Right cardiac atrium (tissue), 5 donors: ENCODE data around the gene HTR3A. TPM values are rescaled to one million over a fixed set of nuclear protein-coding genes. Genes with fewer than 3 reads are reported as not detected.

Experiments used
- ATAC-seq, 2 donors: fragments of 200-7000 bp; cut with Tn5 transposase; one replicate each; pipeline versions ENCODE4 v1.8.0 to v1.9.1; 2020; ENCODE audit warnings: moderate library complexity in 2 of 2, mild to moderate bottlenecking in 1 of 2
- DNase-seq, 3 donors: peaks; one replicate each; pipeline ENCODE4 v3.0.0-alpha.2; 2020
- H3K27ac ChIP-seq: one replicate; pipeline ENCODE4 v1.5.1; 2013; ENCODE audit warnings: mild to moderate bottlenecking, low read length, control low read depth, moderate library complexity
- H3K27me3 ChIP-seq: one replicate; pipeline ENCODE4 v1.6.1; 2013; ENCODE audit not compliant: control insufficient read depth, insufficient read depth
- H3K4me1 ChIP-seq: one replicate; pipeline ENCODE4 v1.6.1; 2013; ENCODE audit warnings: low read length; ENCODE audit not compliant: control insufficient read depth, insufficient read depth
- H3K4me3 ChIP-seq: one replicate; pipeline ENCODE4 v1.5.1; 2013; ENCODE audit warnings: low read length, control low read depth
- H3K9me3 ChIP-seq: one replicate; pipeline ENCODE4 v1.6.1; 2013; ENCODE audit warnings: low read length; ENCODE audit not compliant: control insufficient read depth
- WGBS: extraction: QIAGEN DNeasy Blood & Tissue Kit; methylation state at CpG from one replicate; pipeline ENCODE4 v1.1.7; 2013; 5-methylcytosine and 5-hydroxymethylcytosine counted together
- intact Hi-C, 4 donors: fragments of 100-400 bp; cut with DNase I; formaldehyde crosslinking; loops; one replicate each; pipeline versions ENCODE4 v1.11.0 to v1.14.0; 2022 to 2023
- polyA plus RNA-seq: library from polyadenylated mRNA; stranded (reverse); fragments of 200-250 nt; gene quantifications from one replicate; pipeline ENCODE4 v1.2.3, GENCODE V29; 2013
- total RNA-seq, 4 donors: library from RNA; stranded (reverse); fragmentation: NEBNext Ultra II Directional; extraction: Animal tissue kit (Norgen Biotek cat#: 25700); gene quantifications; one replicate each; pipeline ENCODE4 v1.2.1, GENCODE V29; 2021
- donor health status: healthy with polysubstance abuse.
- donor health status: DM: no; HTN: yes; CAD: no.
- donor health status: DM: no; HTN: no; CAD: no.
- donor health status: DM: no; HTN: yes; CAD: no; lungs with severe emphysema.
- donor health status: DM: yes; HTN: yes; CAD: no.

Gene HTR3A
- total and polyA plus RNA-seq, 5 donors = 0.09 TPM; not detected in 4

- WGBS = 36% methylated on average over 2 of the region's 2 CpGs
- Histone ChIP-seq H3K9me3 (no peaks in the 10 kb centered on the region), H3K4me1 (no peaks in the 10 kb centered on the region), H3K4me3 (no peak overlapping the region), H3K27me3 (no peaks in the 10 kb centered on the region), H3K27ac (no peak overlapping the region)
- no peak for ATAC-seq
- intact Hi-C loops = no loop called here
- no peak for DNase-seq
Observed at GRCh38 chr11:114017723-114018122, 42.8 kb downstream of the HTR3A start.

- 68% methylated on average over 3 of the region's 3 CpGs for WGBS
- Histone ChIP-seq H3K4me3 (no peak overlapping the region), H3K9me3 (no peaks in the 10 kb centered on the region), H3K27ac (no peak overlapping the region), H3K27me3 (no peaks in the 10 kb centered on the region), H3K4me1 (no peaks in the 10 kb centered on the region)
- ATAC-seq (no peak), DNase-seq (no peak)
- intact Hi-C loops = no loop called here
Observed at GRCh38 chr11:114019046-114019445, 44.1 kb downstream of the HTR3A start.

GRCh38 chr11:114019574-114019973, 44.7 kb downstream of the HTR3A start:
- ATAC-seq = no peak
- intact Hi-C loops = no loop called here
- Histone ChIP-seq H3K4me1 (no peaks in the 10 kb centered on the region), H3K27ac (no peak overlapping the region), H3K9me3 (no peaks in the 10 kb centered on the region), H3K27me3 (no peaks in the 10 kb centered on the region), H3K4me3 (no peak overlapping the region)
- 76% methylated on average over 5 of the region's 5 CpGs for WGBS
- DNase-seq = no peak

GRCh38 chr11:114025329-114025907, 50.5 kb downstream of the HTR3A start:
- 50% methylated on average over 3 of the region's 3 CpGs for WGBS
- ATAC-seq = peak in 1 of 2 donors; percentile 10
- no peaks in the 10 kb centered on the region for H3K27me3 ChIP-seq
- H3K4me3 ChIP-seq = no peak overlapping the region
- no peak overlapping the region for H3K27ac ChIP-seq
- DNase-seq = no peak
- no peaks in the 10 kb centered on the region for H3K4me1 ChIP-seq
- no peaks in the 10 kb centered on the region for H3K9me3 ChIP-seq
- intact Hi-C loops = no loop called here

- ATAC-seq = peak in 1 of 2 donors; percentile 13
- H3K27ac ChIP-seq = no peak overlapping the region
- intact Hi-C loops = no loop called here
Observed at GRCh38 chr11:114026355-114026754, 51.4 kb downstream of the HTR3A start.

GRCh38 chr11:114027391-114027790, 52.5 kb downstream of the HTR3A start:
- no peaks in the 10 kb centered on the region for H3K4me1 ChIP-seq
- no peaks in the 10 kb centered on the region for H3K27me3 ChIP-seq
- 84% methylated on average over 11 of the region's 11 CpGs for WGBS
- H3K4me3 ChIP-seq = no peak overlapping the region
- ATAC-seq (no peak), DNase-seq (no peak)
- H3K27ac ChIP-seq = no peak overlapping the region
- H3K9me3 ChIP-seq = no peaks in the 10 kb centered on the region
- intact Hi-C loops = no loop called here

More at GRCh38 chr11:114026355-114026754, 51.4 kb downstream of the HTR3A start:
- WGBS = 54% methylated on average over 1 of the region's 1 CpG
- H3K9me3 ChIP-seq = no peaks in the 10 kb centered on the region
- H3K27me3 ChIP-seq = no peaks in the 10 kb centered on the region
- H3K4me3 ChIP-seq = no peak overlapping the region
- no peak for DNase-seq
- H3K4me1 ChIP-seq = no peaks in the 10 kb centered on the region

GRCh38 chr11:114027926-114028325, 53.0 kb downstream of the HTR3A start:
- DNase-seq (no peak), ATAC-seq (no peak)
- H3K9me3 ChIP-seq = no peaks in the 10 kb centered on the region
- H3K27me3 ChIP-seq = no peaks in the 10 kb centered on the region
- H3K27ac ChIP-seq = no peak overlapping the region
- H3K4me3 ChIP-seq = no peak overlapping the region
- 41% methylated on average over 4 of the region's 4 CpGs for WGBS
- intact Hi-C loops = no loop called here
- no peaks in the 10 kb centered on the region for H3K4me1 ChIP-seq

- Histone ChIP-seq H3K27ac (no peak overlapping the region), H3K9me3 (no peaks in the 10 kb centered on the region), H3K4me1 (no peaks in the 10 kb centered on the region), H3K27me3 (no peaks in the 10 kb centered on the region), H3K4me3 (no peak overlapping the region)
- intact Hi-C loops = no loop called here
- DNase-seq = no peak
- ATAC-seq = no peak
- 87% methylated on average over 18 of the region's 18 CpGs for WGBS
Observed at GRCh38 chr11:114031246-114031966, 56.5 kb downstream of the HTR3A start.

GRCh38 chr11:114031967-114032320, 57.0 kb downstream of the HTR3A start:
- WGBS = 79% methylated on average over 5 of the region's 5 CpGs
- intact Hi-C loops = no loop called here
- ATAC-seq (no peak), DNase-seq (no peak)
- Histone ChIP-seq H3K9me3 (no peaks in the 10 kb centered on the region), H3K27me3 (no peaks in the 10 kb centered on the region), H3K4me1 (no peaks in the 10 kb centered on the region), H3K27ac (no peak overlapping the region), H3K4me3 (no peak overlapping the region)

- DNase-seq (no peak), ATAC-seq (no peak)
- H3K4me1 ChIP-seq = no peaks in the 10 kb centered on the region
- H3K4me3 ChIP-seq = no peak overlapping the region
- H3K9me3 ChIP-seq = no peaks in the 10 kb centered on the region
- H3K27me3 ChIP-seq = no peaks in the 10 kb centered on the region
- WGBS = 85% methylated on average over 5 of the region's 5 CpGs
- H3K27ac ChIP-seq = no peak overlapping the region
- intact Hi-C loops = no loop called here
Observed at GRCh38 chr11:114033066-114033465, 58.2 kb downstream of the HTR3A start.

- intact Hi-C loops = no loop called here
- H3K4me3 ChIP-seq = no peak overlapping the region
- no peaks in the 10 kb centered on the region for H3K4me1 ChIP-seq
- H3K27me3 ChIP-seq = no peaks in the 10 kb centered on the region
- WGBS = 85% methylated on average over 2 of the region's 2 CpGs
- H3K27ac ChIP-seq = no peak overlapping the region
- no peak for DNase-seq
- ATAC-seq = no peak
- H3K9me3 ChIP-seq = no peaks in the 10 kb centered on the region
Observed at GRCh38 chr11:114033572-114033971, 58.7 kb downstream of the HTR3A start.
